BLaER1 (cell line): ENCODE results near the gene THAP6.

Experiments
- H3K27ac ChIP-seq: shearing (Covaris generic); formaldehyde crosslinking; 2 replicates; pipeline ENCODE4 v1.8.1; 2022
- H3K27me3 ChIP-seq: shearing (Covaris generic); formaldehyde crosslinking; 2 replicates; pipeline ENCODE4 v1.8.1; 2022
- H3K36me3 ChIP-seq: shearing (Covaris generic); formaldehyde crosslinking; 2 replicates; pipeline ENCODE4 v1.8.1; 2022
- H3K4me1 ChIP-seq: shearing (Covaris generic); formaldehyde crosslinking; 2 replicates; pipeline ENCODE4 v1.8.1; 2022
- H3K4me2 ChIP-seq: shearing (Covaris generic); formaldehyde crosslinking; 2 replicates; pipeline ENCODE4 v1.8.1; 2022
- H3K4me3 ChIP-seq: shearing (Covaris generic); formaldehyde crosslinking; 2 replicates; pipeline ENCODE4 v1.8.1; 2022
- H3K9ac ChIP-seq: shearing (Covaris generic); formaldehyde crosslinking; 2 replicates; pipeline ENCODE4 v1.8.1; 2022
- H3K9me3 ChIP-seq: shearing (Covaris generic); formaldehyde crosslinking; 2 replicates; pipeline ENCODE4 v1.8.1; 2022
- H4K20me1 ChIP-seq: shearing (Covaris generic); formaldehyde crosslinking; 2 replicates; pipeline ENCODE4 v1.8.1; 2022
- Cebpa-rat ChIP-seq: shearing (Covaris generic); IDR thresholded peaks from 2 replicates; pipeline ENCODE4 v1.8.1; 2022

The THAP6 gene

DNA sequence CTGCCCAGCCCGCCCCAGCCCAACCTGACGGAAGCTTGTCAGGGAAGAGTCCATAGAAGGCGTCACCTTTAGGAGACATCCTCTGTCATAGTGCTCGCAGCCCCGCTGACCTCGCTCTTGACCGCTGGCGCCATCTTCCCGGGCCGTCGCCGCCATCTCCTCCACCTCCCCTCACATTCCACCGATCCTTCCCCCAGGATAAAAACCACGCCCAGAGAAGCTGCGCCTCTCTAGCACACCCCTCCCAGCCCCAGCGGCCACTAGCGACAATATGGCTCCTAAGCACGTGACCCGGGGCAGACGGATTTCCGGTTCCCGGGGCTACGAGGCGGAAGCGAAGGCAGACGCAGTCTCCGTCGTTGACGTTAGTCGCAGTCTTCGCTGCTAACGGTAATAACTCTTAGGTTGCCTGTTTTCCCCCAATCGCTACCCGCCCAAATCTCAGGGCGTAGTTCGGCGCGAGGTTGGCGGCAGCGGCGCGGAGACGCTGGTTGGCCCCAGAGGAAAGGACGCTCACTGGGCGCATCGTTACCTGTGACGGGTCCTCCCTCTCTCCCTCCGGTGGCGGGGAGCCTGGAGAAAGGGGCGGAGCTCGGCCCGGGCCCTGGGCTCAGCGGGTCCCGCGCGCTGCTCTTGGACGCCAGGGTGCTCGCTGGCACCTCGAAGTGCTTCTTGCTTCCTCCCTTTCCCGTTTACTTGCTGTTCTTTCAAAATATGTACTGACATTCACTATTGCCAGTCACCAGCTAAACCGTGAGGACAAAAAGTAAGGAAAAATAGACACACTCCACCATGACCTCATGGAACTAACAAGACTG lies at the start of gene THAP6, which contains the start of gene RCHY1:
Gene THAP6, plus strand, starts transcription at position 343 of the 818 bp plus-strand sequence. CDS start 980 bp downstream, outside the sequence.
Gene RCHY1, minus strand, starts transcription at position 273 of the 818 bp plus-strand sequence. Its CDS starts 117 bp downstream, at position 156.
- Histone ChIP-seq H3K4me1 (peaks cover 43% of the 10 kb centered on the region), H3K27me3 (no peaks in the 10 kb centered on the region), H3K36me3 (peaks cover 33% of the 10 kb centered on the region), H3K9me3 (peaks cover 10% of the 10 kb centered on the region), H3K27ac (peak within 1 kb of the TSS; percentile 92), H3K4me2 (peak within 1 kb of the TSS; percentile 84), H3K4me3 (peak within 1 kb of the TSS; percentile 77), H3K9ac (peak within 1 kb of the TSS; percentile 85), H4K20me1 (peaks cover 13% of the 10 kb centered on the region)
- no peak for TF ChIP-seq Cebpa-rat

DNA sequence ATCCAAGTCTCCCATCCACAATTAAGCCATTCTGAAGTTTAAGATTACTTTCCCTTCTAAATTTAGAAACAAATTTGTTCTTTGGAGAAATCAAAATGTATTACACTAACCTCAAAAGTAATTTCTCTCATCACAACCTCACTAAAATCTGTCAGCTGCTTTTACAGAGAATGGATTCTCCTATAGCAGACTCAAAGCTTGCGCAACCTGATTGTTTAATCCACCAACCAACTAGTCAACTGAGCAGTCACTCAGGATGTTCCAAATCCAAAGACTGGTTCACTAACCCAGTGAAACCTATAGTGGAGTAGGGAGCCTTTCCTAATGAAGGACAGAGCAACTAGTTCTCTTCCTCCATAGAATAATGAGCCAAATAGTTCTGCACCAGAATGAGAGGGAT lies 44.4 kb upstream of the THAP6 start:
- Histone ChIP-seq H3K9ac (no peak overlapping the region), H3K27me3 (no peaks in the 10 kb centered on the region), H3K4me2 (no peak overlapping the region), H3K36me3 (no peaks in the 10 kb centered on the region), H3K4me3 (no peak overlapping the region), H4K20me1 (no peaks in the 10 kb centered on the region), H3K4me1 (no peaks in the 10 kb centered on the region), H3K9me3 (no peaks in the 10 kb centered on the region), H3K27ac (no peak overlapping the region)
- peak; percentile 28; the same call in 1 of the 2 replicates for TF ChIP-seq Cebpa-rat

DNA sequence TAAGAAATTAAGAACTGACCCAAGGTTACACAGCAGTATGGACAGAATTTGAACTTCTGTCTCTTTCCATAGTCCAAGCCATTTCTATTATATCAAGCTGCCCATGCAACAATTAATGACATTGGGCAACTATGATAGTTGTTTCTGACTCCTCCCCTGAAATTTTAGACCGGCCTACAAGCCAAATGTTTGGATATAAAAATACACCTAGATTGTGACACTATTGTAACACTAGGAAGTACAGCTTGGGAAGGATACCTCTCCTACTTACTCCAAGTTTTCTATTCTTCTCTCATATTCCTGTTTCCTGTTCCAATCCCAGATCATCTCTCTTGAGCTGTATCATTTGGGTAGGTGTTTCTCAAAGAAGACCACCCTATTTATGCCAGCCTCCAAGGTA lies 43.5 kb upstream of the THAP6 start:
- no peak overlapping the region for H3K9ac ChIP-seq
- no peaks in the 10 kb centered on the region for H3K27me3 ChIP-seq
- H3K4me1 ChIP-seq = no peaks in the 10 kb centered on the region
- TF ChIP-seq Cebpa-rat = no peak
- H4K20me1 ChIP-seq = no peaks in the 10 kb centered on the region
- no peak overlapping the region for H3K27ac ChIP-seq
- H3K9me3 ChIP-seq = no peaks in the 10 kb centered on the region
- no peaks in the 10 kb centered on the region for H3K36me3 ChIP-seq
- no peak overlapping the region for H3K4me3 ChIP-seq
- no peak overlapping the region for H3K4me2 ChIP-seq

DNA sequence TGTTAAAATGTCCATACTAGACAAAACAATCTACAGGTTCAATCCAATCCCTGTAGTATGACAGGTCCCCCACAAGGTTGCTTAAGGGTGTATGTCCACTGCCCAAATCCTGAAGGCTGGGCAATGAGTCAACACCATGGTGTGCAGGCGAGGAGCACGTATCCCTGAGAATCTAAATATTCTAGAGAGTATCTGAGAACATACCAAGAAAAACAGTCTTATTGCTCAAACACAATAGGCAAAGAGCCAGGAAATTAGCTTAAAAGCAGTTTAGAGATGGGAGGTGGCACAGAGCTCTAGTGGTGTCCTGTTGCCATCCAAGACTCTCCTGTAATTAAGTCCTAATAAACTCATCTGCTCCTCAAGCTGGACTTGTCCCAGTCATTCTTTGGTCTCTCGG lies 37.1 kb upstream of the THAP6 start:
- Histone ChIP-seq H3K9ac (no peak overlapping the region), H3K27me3 (no peaks in the 10 kb centered on the region), H3K9me3 (peaks cover 13% of the 10 kb centered on the region; the same call in 1 of the 2 replicates), H3K4me2 (no peak overlapping the region), H3K4me3 (no peak overlapping the region), H3K36me3 (peaks cover 51% of the 10 kb centered on the region), H3K4me1 (no peaks in the 10 kb centered on the region), H3K27ac (no peak overlapping the region), H4K20me1 (no peaks in the 10 kb centered on the region)
- TF ChIP-seq Cebpa-rat = no peak

DNA sequence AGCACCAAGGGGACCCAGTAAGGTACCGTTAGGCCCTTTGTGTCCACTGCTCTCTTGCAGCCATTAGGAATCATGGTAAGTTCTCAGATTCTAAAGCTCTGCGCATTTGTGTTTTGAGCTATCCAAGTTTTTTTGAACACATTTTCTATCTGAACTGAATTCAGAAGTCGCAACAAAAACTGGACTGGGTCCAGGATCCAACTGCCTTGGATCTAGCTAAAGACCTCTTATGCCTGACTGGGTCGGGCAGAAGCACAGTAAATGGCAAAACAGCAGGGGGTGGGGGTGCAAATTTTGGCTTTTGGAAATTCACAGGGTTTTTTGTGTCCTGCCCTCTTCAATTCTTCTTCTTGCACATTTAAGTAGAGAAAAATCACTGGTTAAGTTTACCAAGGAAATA lies 30.1 kb upstream of the THAP6 start:
- Histone ChIP-seq H3K4me3 (no peak overlapping the region), H3K9me3 (no peaks in the 10 kb centered on the region), H3K9ac (no peak overlapping the region), H3K4me1 (no peaks in the 10 kb centered on the region), H3K27ac (no peak overlapping the region), H3K4me2 (no peak overlapping the region), H3K36me3 (peaks cover 73% of the 10 kb centered on the region), H4K20me1 (no peaks in the 10 kb centered on the region), H3K27me3 (no peaks in the 10 kb centered on the region)
- no peak for TF ChIP-seq Cebpa-rat

- Histone ChIP-seq H4K20me1 (peaks cover 11% of the 10 kb centered on the region; the same call in 1 of the 2 replicates), H3K4me3 (no peak overlapping the region), H3K4me2 (no peak overlapping the region), H3K4me1 (no peaks in the 10 kb centered on the region), H3K27ac (no peak overlapping the region), H3K9me3 (no peaks in the 10 kb centered on the region), H3K9ac (no peak overlapping the region), H3K27me3 (no peaks in the 10 kb centered on the region), H3K36me3 (peaks cover 54% of the 10 kb centered on the region)
- TF ChIP-seq Cebpa-rat = no peak
Observed at GRCh38 chr4:75490155-75490554, 24.1 kb upstream of the THAP6 start.

DNA sequence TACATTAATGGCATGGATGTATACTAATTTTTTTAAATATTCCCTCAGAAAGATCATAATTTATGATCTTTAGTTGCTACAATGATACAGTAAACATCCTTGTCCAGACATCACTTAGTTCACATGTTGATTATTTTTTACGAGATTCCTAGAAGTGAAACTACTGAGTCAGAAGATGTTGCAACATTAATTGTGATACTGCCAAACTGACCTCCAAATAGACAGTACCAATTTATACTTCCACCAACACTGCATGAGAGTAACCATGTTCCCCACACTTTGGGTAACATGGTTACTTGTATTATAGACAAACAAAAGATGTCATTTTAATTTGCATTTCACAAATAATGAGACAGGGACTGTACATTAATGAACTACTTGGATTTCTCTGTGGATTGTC lies 19.7 kb upstream of the THAP6 start:
- no peaks in the 10 kb centered on the region for H3K27me3 ChIP-seq
- peaks cover 13% of the 10 kb centered on the region for H3K9me3 ChIP-seq
- H3K9ac ChIP-seq = no peak overlapping the region
- H3K36me3 ChIP-seq = peaks cover 59% of the 10 kb centered on the region
- peaks cover 11% of the 10 kb centered on the region for H4K20me1 ChIP-seq
- H3K4me1 ChIP-seq = no peaks in the 10 kb centered on the region
- H3K4me3 ChIP-seq = no peak overlapping the region
- TF ChIP-seq Cebpa-rat = no peak
- H3K27ac ChIP-seq = no peak overlapping the region
- no peak overlapping the region for H3K4me2 ChIP-seq

DNA sequence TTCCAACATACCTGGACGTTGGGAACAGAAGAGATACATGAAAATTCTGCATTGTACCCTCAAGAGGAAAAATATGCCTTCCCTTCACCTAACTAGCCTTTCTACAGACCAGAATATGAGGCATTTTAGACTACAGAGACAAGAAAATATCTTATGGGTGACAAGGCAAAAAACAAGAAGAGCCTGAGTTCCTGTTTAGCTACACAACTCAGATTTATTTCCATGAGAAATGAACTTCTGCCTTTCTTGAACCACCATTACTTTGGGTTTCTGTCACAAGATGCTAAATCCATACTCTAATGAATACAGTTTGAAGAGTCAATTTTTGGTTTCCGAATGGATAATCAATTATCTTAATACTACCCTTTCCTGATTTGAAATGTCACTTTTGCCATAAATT lies 18.8 kb upstream of the THAP6 start:
- TF ChIP-seq Cebpa-rat = no peak
- H3K4me2 ChIP-seq = no peak overlapping the region
- no peak overlapping the region for H3K9ac ChIP-seq
- H3K36me3 ChIP-seq = peaks cover 56% of the 10 kb centered on the region
- no peak overlapping the region for H3K4me3 ChIP-seq
- peaks cover 19% of the 10 kb centered on the region for H3K9me3 ChIP-seq
- H4K20me1 ChIP-seq = peaks cover 11% of the 10 kb centered on the region
- H3K27me3 ChIP-seq = no peaks in the 10 kb centered on the region
- no peak overlapping the region for H3K27ac ChIP-seq
- no peaks in the 10 kb centered on the region for H3K4me1 ChIP-seq

- no peak overlapping the region for H3K27ac ChIP-seq
- no peak for TF ChIP-seq Cebpa-rat
- H3K9me3 ChIP-seq = peaks cover 19% of the 10 kb centered on the region
- no peak overlapping the region for H3K9ac ChIP-seq
- H3K4me1 ChIP-seq = no peaks in the 10 kb centered on the region
- no peaks in the 10 kb centered on the region for H3K27me3 ChIP-seq
- H3K36me3 ChIP-seq = peaks cover 61% of the 10 kb centered on the region
- no peak overlapping the region for H3K4me3 ChIP-seq
- H3K4me2 ChIP-seq = no peak overlapping the region
- peaks cover 11% of the 10 kb centered on the region for H4K20me1 ChIP-seq
Observed at GRCh38 chr4:75496406-75496805, 17.9 kb upstream of the THAP6 start.

DNA sequence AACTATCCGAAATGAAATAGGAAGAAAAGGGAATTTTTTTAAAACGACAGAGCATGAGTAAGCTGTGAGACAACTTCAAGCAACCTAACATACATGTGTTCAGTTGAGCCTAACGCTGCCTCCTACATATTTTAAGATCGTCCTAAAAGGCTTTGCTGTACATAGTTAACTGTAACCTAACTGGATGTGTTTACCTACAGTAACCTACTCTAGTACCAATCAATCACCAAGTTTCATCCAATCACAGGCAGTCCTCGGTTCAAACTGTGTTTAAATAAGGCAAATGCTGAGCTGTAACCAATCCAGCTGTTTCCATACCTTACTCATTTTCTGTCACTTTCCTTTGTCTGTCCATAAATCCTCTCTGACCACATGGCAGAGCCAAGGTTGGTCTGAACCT lies 17.1 kb upstream of the THAP6 start:
- Histone ChIP-seq H3K36me3 (peaks cover 67% of the 10 kb centered on the region), H3K4me1 (no peaks in the 10 kb centered on the region), H3K9me3 (peaks cover 19% of the 10 kb centered on the region), H3K27ac (no peak overlapping the region), H3K4me3 (no peak overlapping the region), H3K9ac (no peak overlapping the region), H3K27me3 (no peaks in the 10 kb centered on the region), H4K20me1 (peaks cover 11% of the 10 kb centered on the region), H3K4me2 (no peak overlapping the region)
- no peak for TF ChIP-seq Cebpa-rat
